ENCODE results near the gene CD8A.

Gene CD8A

GRCh38 chr2:86794861-86795260 lies 4.1 kb upstream of the CD8A start:
- Mint-ChIP-seq H3K27ac (no peak overlapping the region), H3K36me3 (ENCODE audit: low read depth) (peaks cover 12% of the 10 kb centered on the region), H3K4me1 (peaks cover 13% of the 10 kb centered on the region), H3K27me3 (ENCODE audit: low read depth) (peaks cover 79% of the 10 kb centered on the region), H3K4me3 (no peak overlapping the region), H3K9me3 (peaks cover 34% of the 10 kb centered on the region)
- no peak for TF ChIP-seq CTCF (IDR thresholded peaks at IDR 0.05; ENCODE audit: unreplicated experiment in 3 of 3)

- TF ChIP-seq CTCF (IDR thresholded peaks at IDR 0.05; ENCODE audit: unreplicated experiment in 3 of 3), result no peak
- Mint-ChIP-seq H3K27me3 (ENCODE audit: low read depth) (peaks cover 82% of the 10 kb centered on the region), H3K4me1 (peaks cover 13% of the 10 kb centered on the region), H3K9me3 (peaks cover 34% of the 10 kb centered on the region), H3K4me3 (no peak overlapping the region), H3K27ac (no peak overlapping the region), H3K36me3 (ENCODE audit: low read depth) (peaks cover 12% of the 10 kb centered on the region)
Observed at GRCh38 chr2:86793752-86794151, 3.0 kb upstream of the CD8A start.

GRCh38 chr2:86791573-86791972 lies 860 bp upstream of the CD8A start:
- Mint-ChIP-seq H3K4me1 (peaks cover 19% of the 10 kb centered on the region), H3K36me3 (ENCODE audit: low read depth) (peaks cover 5% of the 10 kb centered on the region), H3K4me3 (peak overlapping the region; percentile 63 to 75 (median 69)), H3K27ac (no peak overlapping the region), H3K27me3 (ENCODE audit: low read depth) (peaks cover 95% of the 10 kb centered on the region), H3K9me3 (peaks cover 24% of the 10 kb centered on the region)
- TF ChIP-seq CTCF (IDR thresholded peaks at IDR 0.05; ENCODE audit: unreplicated experiment in 3 of 3), result no peak

- Mint-ChIP-seq H3K4me3 (peak overlapping the region; percentile 52 to 66 (median 59)), H3K4me1 (peaks cover 19% of the 10 kb centered on the region), H3K36me3 (ENCODE audit: low read depth) (no peaks in the 10 kb centered on the region), H3K9me3 (peaks cover 11% of the 10 kb centered on the region), H3K27me3 (ENCODE audit: low read depth) (peaks cover 98% of the 10 kb centered on the region), H3K27ac (no peak overlapping the region)
- no peak for TF ChIP-seq CTCF (IDR thresholded peaks at IDR 0.05; ENCODE audit: unreplicated experiment in 3 of 3)
Observed at GRCh38 chr2:86790134-86790675, 508 bp downstream of the CD8A start.

GRCh38 chr2:86789687-86790133 lies 1.0 kb downstream of the CD8A start:
- H3K27me3 Mint-ChIP-seq (ENCODE audit: low read depth), result peaks cover 98% of the 10 kb centered on the region
- H3K27ac Mint-ChIP-seq, result no peak overlapping the region
- peaks cover 19% of the 10 kb centered on the region for H3K4me1 Mint-ChIP-seq
- peak overlapping the region; percentile 52 to 66 (median 59) for H3K4me3 Mint-ChIP-seq
- H3K36me3 Mint-ChIP-seq (ENCODE audit: low read depth), result no peaks in the 10 kb centered on the region
- H3K9me3 Mint-ChIP-seq, result peaks cover 8% of the 10 kb centered on the region
- no peak for TF ChIP-seq CTCF (IDR thresholded peaks at IDR 0.05; ENCODE audit: unreplicated experiment in 3 of 3)
